Keratinocyte (primary cell): Measurements from ENCODE around the gene SRD5A1. TPM values are rescaled to one million over a fixed set of nuclear protein-coding genes. Genes with fewer than 3 reads are reported as not detected.
A peak's percentile ranks its signal among the peaks of the same experiment; 100 is the strongest.

ENCODE experiments used
- DNase-seq: peaks from one replicate; pipeline ENCODE4 v3.0.0-alpha.2; 2011; ENCODE audit warnings: low read depth, missing footprints, low spot score
- FAIRE-seq: peaks from 2 replicates; lab custom pipeline; 2011; peaks lifted over from hg19 to GRCh38; lab: Jason Lieb, UNC
- H2AFZ ChIP-seq: 2 replicates; pipeline ENCODE4 v1.6.0; 2012; ENCODE audit warnings: low read length, control low read depth, inconsistent platforms; ENCODE audit not compliant: control insufficient read depth
- H3K27ac ChIP-seq: 2 replicates; pipeline ENCODE4 v1.5.1; 2011; ENCODE audit warnings: low read length; ENCODE audit not compliant: control insufficient read depth, insufficient read depth
- H3K27me3 ChIP-seq: 3 replicates; pipeline ENCODE4 v1.6.0; 2011; ENCODE audit warnings: low read length; ENCODE audit not compliant: control insufficient read depth, insufficient read depth; ENCODE audit errors: extremely low read depth
- H3K36me3 ChIP-seq, 2 experiments: 2 replicates in 1 of 2; 3 replicates in 1 of 2; pipeline ENCODE4 v1.5.1; 2011; ENCODE audit warnings: low read length in 2 of 2, mild to moderate bottlenecking in 1 of 2; ENCODE audit not compliant: control insufficient read depth in 2 of 2, insufficient read depth in 2 of 2; ENCODE audit errors: extremely low read depth in 1 of 2
- H3K4me1 ChIP-seq: 3 replicates; pipeline ENCODE4 v1.5.1; 2011; ENCODE audit warnings: low read length; ENCODE audit not compliant: control insufficient read depth, insufficient read depth; ENCODE audit errors: extremely low read depth
- H3K4me2 ChIP-seq: 3 replicates; pipeline ENCODE4 v1.6.0; 2011; ENCODE audit warnings: low read depth, low read length; ENCODE audit not compliant: control insufficient read depth, insufficient read depth; ENCODE audit errors: extremely low read depth
- H3K4me3 ChIP-seq, 3 experiments: fragments of 200-600 bp in 1 of 3; sonication (generic) in 1 of 3; 2 replicates in 2 of 3; 3 replicates in 1 of 3; pipeline ENCODE4 v1.5.1; 2011 to 2016; ENCODE audit warnings: low read length in 3 of 3, mild to moderate bottlenecking in 3 of 3, control low read depth in 2 of 3, inconsistent platforms in 1 of 3, low read depth in 1 of 3, mixed read lengths in 1 of 3, mixed run types in 1 of 3, moderate library complexity in 1 of 3; ENCODE audit not compliant: control insufficient read depth in 2 of 3, insufficient read depth in 2 of 3; ENCODE audit errors: extremely low read depth in 1 of 3
- H3K79me2 ChIP-seq: 2 replicates; pipeline ENCODE4 v1.6.0; 2012; ENCODE audit warnings: low read length; ENCODE audit not compliant: control insufficient read depth, insufficient read depth
- H3K9ac ChIP-seq: 3 replicates; pipeline ENCODE4 v1.6.0; 2011; ENCODE audit warnings: low read length; ENCODE audit not compliant: control insufficient read depth, insufficient read depth; ENCODE audit errors: extremely low read depth
- H3K9me1 ChIP-seq: 3 replicates; pipeline ENCODE4 v1.6.0; 2011; ENCODE audit warnings: low read length; ENCODE audit not compliant: control insufficient read depth, insufficient read depth; ENCODE audit errors: extremely low read depth
- H3K9me3 ChIP-seq: 2 replicates; pipeline ENCODE4 v1.5.1; 2012; ENCODE audit warnings: low read depth, low read length; ENCODE audit not compliant: control insufficient read depth
- H4K20me1 ChIP-seq: 3 replicates; pipeline ENCODE4 v1.6.0; 2011; ENCODE audit warnings: low read length; ENCODE audit not compliant: control insufficient read depth, insufficient read depth; ENCODE audit errors: extremely low read depth
- EZH2 ChIP-seq: IDR thresholded peaks from one replicate; pipeline ENCODE4 v1.6.1; 2012; ENCODE audit warnings: inconsistent platforms, mild to moderate bottlenecking, low read length, moderate library complexity
- dilution Hi-C: fragments of 300-500 bp; cut with MboI; formaldehyde crosslinking; loops from one replicate; pipeline ENCODE4 v1.7.0; 2020; ENCODE audit warnings: low sequenced_read_pairs; ENCODE audit not compliant: extremely low pct_ligation_motif_present
- polyA plus RNA-seq, 5 experiments: library from polyadenylated mRNA; depleted of rRNA in 3 of 5; stranded (reverse) in 3 of 5; stranded (forward) in 1 of 5; unstranded in 1 of 5; fragments of >200 nt; gene quantifications; 1 replicate in 1 of 5; 2 replicates in 3 of 5; 3 replicates in 1 of 5; pipeline versions ENCODE4 v1.2.1 to v1.2.3, GENCODE V29; 2011 to 2012; ENCODE audit warnings: missing spikeins in 2 of 5, low read depth in 1 of 5, low replicate concordance in 1 of 5
- TF ChIP-seq, protein P1 (sequence below), 3 experiments: IDR thresholded peaks in 1 of 3; conservative IDR thresholded peaks in 1 of 3; optimal IDR thresholded peaks in 1 of 3; 2 replicates in 2 of 3; 3 replicates in 1 of 3; pipeline versions ENCODE3 to v1.5.1; 2011; ENCODE audit warnings: low read length in 3 of 3, mild to moderate bottlenecking in 3 of 3, moderate library complexity in 2 of 3, control low read depth in 1 of 3, inconsistent platforms in 1 of 3; ENCODE audit not compliant: insufficient read depth in 2 of 3; ENCODE audit errors: extremely low read depth in 1 of 3

Gene SRD5A1
- polyA plus RNA-seq, 1 donor (not counting 4 experiments of a cell fraction or from before 2014, with no cell fraction given), result 35.4 TPM

DNA sequence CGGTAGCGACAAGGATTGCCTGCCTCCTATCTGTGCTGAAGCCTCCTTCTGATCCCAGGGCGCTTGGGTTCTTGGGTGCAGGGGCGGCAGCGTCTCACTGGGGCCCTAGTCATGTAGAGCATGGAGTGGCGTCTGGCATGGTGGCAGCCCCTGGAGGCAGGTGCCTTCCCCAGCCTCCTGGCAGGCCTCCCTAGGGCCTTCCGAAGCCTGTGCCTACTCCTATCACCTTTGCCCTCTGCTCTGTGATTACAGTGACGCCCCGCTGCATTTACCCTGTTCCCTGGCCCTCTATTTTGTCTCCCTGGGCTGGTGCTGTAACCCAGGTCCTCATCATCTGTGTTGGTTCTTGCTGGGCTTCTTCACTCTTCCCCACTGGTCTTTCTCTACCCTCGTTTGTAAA is 3.8 kb downstream of the SRD5A1 start:
- TF ChIP-seq, protein P1, sequence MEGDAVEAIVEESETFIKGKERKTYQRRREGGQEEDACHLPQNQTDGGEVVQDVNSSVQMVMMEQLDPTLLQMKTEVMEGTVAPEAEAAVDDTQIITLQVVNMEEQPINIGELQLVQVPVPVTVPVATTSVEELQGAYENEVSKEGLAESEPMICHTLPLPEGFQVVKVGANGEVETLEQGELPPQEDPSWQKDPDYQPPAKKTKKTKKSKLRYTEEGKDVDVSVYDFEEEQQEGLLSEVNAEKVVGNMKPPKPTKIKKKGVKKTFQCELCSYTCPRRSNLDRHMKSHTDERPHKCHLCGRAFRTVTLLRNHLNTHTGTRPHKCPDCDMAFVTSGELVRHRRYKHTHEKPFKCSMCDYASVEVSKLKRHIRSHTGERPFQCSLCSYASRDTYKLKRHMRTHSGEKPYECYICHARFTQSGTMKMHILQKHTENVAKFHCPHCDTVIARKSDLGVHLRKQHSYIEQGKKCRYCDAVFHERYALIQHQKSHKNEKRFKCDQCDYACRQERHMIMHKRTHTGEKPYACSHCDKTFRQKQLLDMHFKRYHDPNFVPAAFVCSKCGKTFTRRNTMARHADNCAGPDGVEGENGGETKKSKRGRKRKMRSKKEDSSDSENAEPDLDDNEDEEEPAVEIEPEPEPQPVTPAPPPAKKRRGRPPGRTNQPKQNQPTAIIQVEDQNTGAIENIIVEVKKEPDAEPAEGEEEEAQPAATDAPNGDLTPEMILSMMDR (optimal IDR thresholded peaks at IDR 0.05 in 1 of 3, IDR thresholded peaks at IDR 0.05 in 1 of 3, conservative IDR thresholded peaks at IDR 0.05 in 1 of 3; ENCODE audit: extremely low read depth in 1 of 3, insufficient read depth in 2 of 3, low read length in 3 of 3), result no peak
- no peak for TF ChIP-seq EZH2
- Histone ChIP-seq H3K4me2 (no peak overlapping the region), H4K20me1 (peaks cover 3% of the 10 kb centered on the region), H3K4me1 (peaks cover 43% of the 10 kb centered on the region), H3K4me3 (no peak overlapping the region), H3K27me3 (no peaks in the 10 kb centered on the region), H3K9ac (peak overlapping the region; percentile 34), H3K36me3 (peaks cover 2% of the 10 kb centered on the region in 2 experiments), H2AFZ (no peak overlapping the region), H3K9me1 (peaks cover 4% of the 10 kb centered on the region), H3K9me3 (no peaks in the 10 kb centered on the region), H3K27ac (peak overlapping the region; percentile 60), H3K79me2 (peaks cover 73% of the 10 kb centered on the region)
- DNase-seq (no peak), FAIRE-seq (no peak)
- dilution Hi-C loops, result no loop called here

DNA sequence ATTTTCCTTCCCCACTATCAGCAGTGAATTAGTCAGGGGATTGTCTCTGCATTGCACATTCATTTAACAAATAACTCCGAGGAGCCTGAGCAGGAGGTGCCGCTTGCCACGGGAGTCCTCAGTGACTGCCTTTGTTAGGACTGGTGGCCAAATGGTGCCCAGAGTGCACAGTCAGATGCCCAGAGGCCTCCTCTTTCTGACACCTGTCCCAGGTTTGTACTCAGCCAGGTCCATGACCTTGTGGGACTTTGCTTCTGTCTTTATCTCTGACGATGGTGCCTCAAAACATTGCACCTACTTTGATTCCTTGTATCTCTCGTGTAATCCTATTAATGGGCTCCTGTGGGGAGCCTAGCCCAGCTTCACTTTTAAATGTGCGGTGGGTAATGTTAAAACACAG is 4.3 kb downstream of the SRD5A1 start:
- H4K20me1 ChIP-seq, result peaks cover 3% of the 10 kb centered on the region
- no peak overlapping the region for H3K4me3 ChIP-seq
- FAIRE-seq (no peak), DNase-seq (no peak)
- H3K9me1 ChIP-seq, result peaks cover 4% of the 10 kb centered on the region
- no peaks in the 10 kb centered on the region for H3K27me3 ChIP-seq
- no peaks in the 10 kb centered on the region for H3K9me3 ChIP-seq
- H3K4me2 ChIP-seq, result no peak overlapping the region
- peaks cover 43% of the 10 kb centered on the region for H3K4me1 ChIP-seq
- TF ChIP-seq EZH2, result no peak
- TF ChIP-seq, protein P1 (optimal IDR thresholded peaks at IDR 0.05 in 1 of 3, IDR thresholded peaks at IDR 0.05 in 1 of 3, conservative IDR thresholded peaks at IDR 0.05 in 1 of 3; ENCODE audit: extremely low read depth in 1 of 3, insufficient read depth in 2 of 3, low read length in 3 of 3), result no peak
- dilution Hi-C loops, result no loop called here
- no peak overlapping the region for H2AFZ ChIP-seq
- H3K36me3 ChIP-seq, result peaks cover 2% of the 10 kb centered on the region in 2 experiments
- no peak overlapping the region for H3K9ac ChIP-seq
- H3K79me2 ChIP-seq, result peaks cover 70% of the 10 kb centered on the region
- peak overlapping the region; percentile 63 for H3K27ac ChIP-seq
